ENCODE measurements around the gene C14orf119. TPM values are rescaled to one million over a fixed set of nuclear protein-coding genes. Genes with fewer than 3 reads are reported as not detected.

C14orf119 gene
- total and polyA plus RNA-seq, 9 donors, result 13.8 to 55.6 (median 41.5) TPM

- Histone ChIP-seq H3K27me3 (no peaks in the 10 kb centered on the region), H3K4me1 (ENCODE audit: insufficient read depth) (no peaks in the 10 kb centered on the region), H3K27ac (no peak overlapping the region), H3K36me3 (no peaks in the 10 kb centered on the region), H3K9me3 (no peaks in the 10 kb centered on the region), H3K4me3 (no peak overlapping the region)
- intact Hi-C loops (cut with DNase I), result no loop called here
- no peak for DNase-seq
- TF ChIP-seq, protein P1, sequence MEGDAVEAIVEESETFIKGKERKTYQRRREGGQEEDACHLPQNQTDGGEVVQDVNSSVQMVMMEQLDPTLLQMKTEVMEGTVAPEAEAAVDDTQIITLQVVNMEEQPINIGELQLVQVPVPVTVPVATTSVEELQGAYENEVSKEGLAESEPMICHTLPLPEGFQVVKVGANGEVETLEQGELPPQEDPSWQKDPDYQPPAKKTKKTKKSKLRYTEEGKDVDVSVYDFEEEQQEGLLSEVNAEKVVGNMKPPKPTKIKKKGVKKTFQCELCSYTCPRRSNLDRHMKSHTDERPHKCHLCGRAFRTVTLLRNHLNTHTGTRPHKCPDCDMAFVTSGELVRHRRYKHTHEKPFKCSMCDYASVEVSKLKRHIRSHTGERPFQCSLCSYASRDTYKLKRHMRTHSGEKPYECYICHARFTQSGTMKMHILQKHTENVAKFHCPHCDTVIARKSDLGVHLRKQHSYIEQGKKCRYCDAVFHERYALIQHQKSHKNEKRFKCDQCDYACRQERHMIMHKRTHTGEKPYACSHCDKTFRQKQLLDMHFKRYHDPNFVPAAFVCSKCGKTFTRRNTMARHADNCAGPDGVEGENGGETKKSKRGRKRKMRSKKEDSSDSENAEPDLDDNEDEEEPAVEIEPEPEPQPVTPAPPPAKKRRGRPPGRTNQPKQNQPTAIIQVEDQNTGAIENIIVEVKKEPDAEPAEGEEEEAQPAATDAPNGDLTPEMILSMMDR (IDR thresholded peaks at IDR 0.05), result no peak
- TF ChIP-seq POLR2A (IDR thresholded peaks at IDR 0.05) (no peak), EP300 (IDR thresholded peaks at IDR 0.05) (no peak)
- WGBS, 3 donors, result 63 to 84% (median 68%) methylated on average over 4 of the region's 4 CpGs
Measured at GRCh38 chr14:23103581-23103980, 8.3 kb downstream of the C14orf119 start.

GRCh38 chr14:23104070-23104590 is 8.8 kb downstream of the C14orf119 start:
- intact Hi-C loops (cut with DNase I), result no loop called here
- no peaks in the 10 kb centered on the region for H3K4me1 ChIP-seq (ENCODE audit: insufficient read depth)
- no peak for DNase-seq
- H3K36me3 ChIP-seq, result no peaks in the 10 kb centered on the region
- no peak overlapping the region for H3K4me3 ChIP-seq
- H3K27ac ChIP-seq, result no peak overlapping the region
- TF ChIP-seq EP300 (IDR thresholded peaks at IDR 0.05) (no peak), POLR2A (IDR thresholded peaks at IDR 0.05) (no peak)
- TF ChIP-seq, protein P1 (IDR thresholded peaks at IDR 0.05), result no peak
- no peaks in the 10 kb centered on the region for H3K27me3 ChIP-seq
- H3K9me3 ChIP-seq, result no peaks in the 10 kb centered on the region
- WGBS, 3 donors, result 78 to 82% (median 79%) methylated on average over 6 of the region's 6 CpGs

DNA sequence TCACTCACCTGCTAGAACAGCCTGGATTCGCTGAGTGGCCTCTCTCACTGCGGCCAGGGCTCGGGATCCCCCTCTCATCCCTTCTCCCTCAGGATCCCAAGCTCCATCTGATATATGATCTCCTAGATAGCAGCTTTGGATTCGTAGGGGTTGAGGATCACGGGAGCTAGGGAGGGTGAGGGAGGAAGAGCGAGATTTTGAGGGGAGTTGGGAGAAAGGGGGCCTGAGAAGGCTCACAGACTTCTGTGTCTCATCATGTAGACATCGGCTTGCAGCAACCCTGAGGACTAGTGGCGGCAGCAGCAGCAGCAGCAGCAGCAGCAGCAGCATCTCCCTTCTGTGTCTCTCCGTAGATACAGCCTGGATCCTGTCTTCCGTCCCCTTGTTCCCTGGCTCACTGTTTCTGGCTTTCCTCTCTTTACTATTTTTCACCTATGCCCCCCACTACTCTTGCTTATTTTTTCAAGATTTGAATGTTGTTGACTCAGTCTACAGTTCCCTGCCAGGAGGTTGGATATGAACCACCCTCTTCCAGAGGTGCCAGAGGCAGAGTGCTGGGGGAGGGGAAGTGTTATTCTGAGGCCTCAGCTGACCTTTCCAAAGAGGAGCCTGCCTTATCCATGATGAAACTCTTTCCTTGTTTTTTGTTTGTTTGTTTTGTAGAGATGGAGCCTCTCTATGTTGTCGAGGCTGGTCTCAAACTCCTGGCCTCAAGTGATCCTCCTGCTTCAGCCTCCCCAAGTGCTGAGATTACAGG is 9.5 kb downstream of the C14orf119 start, which contains the start of gene CIROP:
Gene CIROP, minus strand, starts transcription at position 399 of the 757 bp plus-strand sequence. Its CDS starts 69 bp downstream, at position 330.
- no peaks in the 10 kb centered on the region for H3K9me3 ChIP-seq
- no peak for DNase-seq
- H3K36me3 ChIP-seq, result no peaks in the 10 kb centered on the region
- TF ChIP-seq POLR2A (IDR thresholded peaks at IDR 0.05) (no peak), EP300 (IDR thresholded peaks at IDR 0.05) (no peak)
- TF ChIP-seq, protein P1 (IDR thresholded peaks at IDR 0.05), result no peak
- H3K27me3 ChIP-seq, result no peaks in the 10 kb centered on the region
- no peak within 1 kb of the TSS for H3K27ac ChIP-seq
- H3K4me3 ChIP-seq, result no peak within 1 kb of the TSS
- no peaks in the 10 kb centered on the region for H3K4me1 ChIP-seq (ENCODE audit: insufficient read depth)
- intact Hi-C loops (cut with DNase I), result no loop called here
- WGBS, 3 donors, result 58 to 65% (median 61%) methylated on average over 11 of the region's 11 CpGs

DNA sequence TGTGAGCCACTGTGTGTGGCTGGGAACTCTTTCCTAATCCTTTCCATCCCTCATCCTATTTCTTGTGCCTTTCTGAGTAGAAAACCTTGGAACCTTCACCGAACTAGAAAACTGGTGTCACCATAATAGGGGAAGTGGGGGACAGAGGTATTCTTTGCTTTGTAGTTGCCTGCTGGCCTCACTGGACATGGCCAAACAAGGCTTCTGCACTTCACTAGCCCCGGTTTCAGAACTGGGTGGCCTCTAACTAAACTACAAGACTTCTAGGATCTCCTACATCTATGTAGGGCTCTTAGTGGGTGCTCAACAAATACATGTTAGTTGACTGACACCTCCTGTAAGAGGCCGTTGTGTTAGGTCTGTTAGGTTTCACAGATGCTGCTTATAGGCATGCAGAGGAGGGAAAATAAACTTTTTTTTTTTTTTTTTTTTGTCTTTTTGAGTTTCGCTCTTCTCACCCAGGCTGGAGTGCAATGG is 10.1 kb downstream of the C14orf119 start:
- Histone ChIP-seq H3K4me1 (ENCODE audit: insufficient read depth) (no peaks in the 10 kb centered on the region), H3K36me3 (no peaks in the 10 kb centered on the region), H3K4me3 (no peak overlapping the region), H3K27ac (no peak overlapping the region), H3K27me3 (no peaks in the 10 kb centered on the region), H3K9me3 (no peaks in the 10 kb centered on the region)
- intact Hi-C loops (cut with DNase I), result no loop called here
- TF ChIP-seq, protein P1 (IDR thresholded peaks at IDR 0.05), result no peak
- TF ChIP-seq POLR2A (IDR thresholded peaks at IDR 0.05) (no peak), EP300 (IDR thresholded peaks at IDR 0.05) (no peak)
- DNase-seq, result no peak
- 84 to 94% (median 89%) methylated on average over 4 of the region's 4 CpGs for WGBS, 3 donors

Data from ovary (tissue), 9 donors.